Caki2 (cell line): ENCODE data around the gene ACYP1. TPM values are rescaled to one million over a fixed set of nuclear protein-coding genes. Genes with fewer than 3 reads are reported as not detected.
"Not testable (repeated sequence)": the region's sequence is repeated elsewhere in the genome, so short reads cannot be mapped to it uniquely, and the experiment has no call there.

Source experiments
- DNase-seq: peaks from one replicate; pipeline ENCODE4 v3.0.0-alpha.2; 2015; ENCODE audit warnings: low read depth
- in situ Hi-C: cut with HindIII; loops from 2 replicates; pipeline ENCODE4 v1.10.0; 2016; ENCODE audit warnings: low sequenced_read_pairs, low pct_unique_long_range_greater_than_20kb, mixed read lengths
- total RNA-seq: library from RNA; depleted of rRNA; stranded (reverse); fragments of >200 nt; shearing (Covaris generic); gene quantifications from 2 replicates; pipeline ENCODE4 v1.2.3, GENCODE V29; 2014; ENCODE audit warnings: low replicate concordance

The ACYP1 gene
- total RNA-seq, 1 experiment from 2014 or later, result 39.5 TPM

GRCh38 chr14:75070383-75070782, 6.6 kb upstream of the ACYP1 start:
- DNase-seq, result no peak
- in situ Hi-C loops, result no loop called here

DNA sequence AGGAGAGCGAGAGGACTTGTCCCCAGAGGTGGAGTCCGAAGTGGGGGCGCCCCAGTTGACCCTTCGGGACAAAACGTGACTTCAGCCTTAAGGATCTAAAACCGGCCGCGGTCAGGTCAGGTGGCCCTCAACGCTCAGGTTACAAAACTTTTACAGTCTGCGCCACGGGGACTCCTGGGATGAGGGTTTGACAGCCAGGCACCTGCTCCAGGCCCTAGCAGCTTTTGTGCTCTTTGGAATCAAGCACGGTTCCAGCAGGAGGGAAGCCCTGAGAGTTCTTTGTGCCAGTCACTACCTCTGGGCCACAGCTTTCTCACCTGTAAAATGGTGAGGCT, 6.0 kb upstream of the ACYP1 start:
- in situ Hi-C loops, result no loop called here

DNA sequence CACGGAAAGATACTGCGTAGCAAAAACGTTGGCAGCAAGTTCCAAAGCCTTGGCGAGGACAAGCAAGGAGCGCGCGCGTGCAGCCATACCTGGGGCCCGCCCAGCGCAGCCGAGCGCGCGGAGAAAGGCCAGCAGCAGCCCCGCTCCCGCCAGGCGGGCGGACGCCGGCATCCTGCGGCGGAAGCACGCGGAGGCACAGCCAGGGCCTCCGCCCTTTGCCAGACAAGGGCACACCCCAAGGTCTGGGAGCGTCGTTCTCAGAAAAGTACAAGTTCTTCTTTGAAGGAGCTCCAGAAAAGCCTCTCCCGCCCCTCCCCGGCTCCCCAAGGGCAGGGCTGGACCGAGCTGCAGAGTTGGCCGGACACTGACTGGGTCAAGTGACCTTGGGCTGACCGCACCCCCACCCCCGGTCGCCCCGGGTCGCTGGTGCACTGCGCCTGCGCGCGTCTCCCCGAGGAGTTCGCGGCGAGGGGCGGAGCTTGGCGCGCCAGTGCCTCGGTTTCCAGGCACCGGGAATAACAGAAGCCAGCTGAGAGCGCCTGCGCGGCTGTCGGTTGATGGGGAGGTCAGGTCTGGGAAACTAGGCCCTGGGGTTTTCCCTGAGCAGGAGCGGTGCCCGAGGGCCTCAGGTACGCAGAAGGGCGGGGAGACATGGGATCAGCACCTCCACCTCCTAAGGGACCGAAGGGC, 5.4 kb upstream of the ACYP1 start, which contains the start of gene ZC2HC1C:
ZC2HC1C (plus strand) TSS at position 521 of the 690 bp plus-strand sequence. CDS start 933 bp downstream, outside the sequence.
- DNase-seq, result peak; percentile 91
- in situ Hi-C loops, result no loop called here

More for the DNA sequence above, 6.0 kb upstream of the ACYP1 start:
- no peak for DNase-seq

DNA sequence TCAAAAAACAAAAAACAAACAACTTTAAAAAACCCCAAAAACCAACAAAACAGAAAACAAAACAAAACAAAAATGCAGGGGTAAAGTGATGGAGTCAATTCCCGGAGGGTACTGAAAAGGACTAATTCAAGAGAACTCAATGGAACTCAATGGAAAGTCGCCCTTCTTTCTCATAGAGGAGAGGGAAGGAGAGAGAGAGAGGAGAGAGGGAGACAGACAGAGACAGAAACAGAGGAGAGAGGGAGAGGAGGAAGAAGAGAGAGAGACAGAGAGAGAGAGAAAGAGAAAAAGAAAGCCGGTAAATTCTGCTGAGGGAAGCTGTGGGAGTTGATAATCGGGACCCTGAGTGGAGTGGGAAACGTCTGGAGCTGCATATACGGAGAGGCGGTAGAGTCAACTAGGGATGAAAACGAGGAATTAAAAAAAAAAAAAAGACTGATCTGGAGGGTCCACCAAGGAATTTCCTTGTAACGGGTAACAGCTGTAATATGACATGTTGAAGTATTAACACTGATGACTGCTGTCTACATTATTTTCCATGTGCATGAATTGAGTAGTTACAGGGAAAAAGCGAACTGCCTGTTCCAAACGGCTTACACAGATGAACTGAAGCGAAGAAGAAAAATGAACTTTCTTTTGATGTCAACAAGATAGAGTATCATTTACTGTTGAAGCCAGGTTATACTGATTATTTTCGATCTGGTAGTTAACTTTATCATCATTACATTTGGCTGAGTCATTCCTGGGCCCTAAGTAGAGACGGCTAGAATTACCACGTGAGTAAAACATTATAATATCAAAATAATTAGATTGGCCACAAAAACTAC, 4.7 kb upstream of the ACYP1 start:
- no peak for DNase-seq
- in situ Hi-C loops, result no loop called here

DNA sequence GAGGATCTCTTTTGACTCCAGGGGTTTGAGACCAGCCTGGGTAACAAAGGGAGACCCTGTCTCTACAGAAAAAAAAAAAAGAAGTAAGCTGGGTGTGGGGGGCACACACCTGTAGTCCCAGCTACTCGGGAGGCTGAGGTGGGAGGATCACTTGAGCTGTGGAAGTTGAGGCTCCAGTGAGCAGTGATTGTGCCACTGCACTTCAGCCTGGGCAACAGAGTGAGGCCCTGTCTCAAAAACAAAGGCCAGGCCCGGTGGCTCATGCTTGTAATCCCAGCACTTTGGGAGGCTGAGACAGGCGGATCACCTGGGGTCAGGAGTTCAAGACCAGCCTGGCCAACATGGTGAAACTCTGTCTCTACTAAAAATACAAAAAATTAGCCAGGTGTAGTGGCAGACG, 3.9 kb upstream of the ACYP1 start:
- in situ Hi-C loops, result not testable (repeated sequence)

DNA sequence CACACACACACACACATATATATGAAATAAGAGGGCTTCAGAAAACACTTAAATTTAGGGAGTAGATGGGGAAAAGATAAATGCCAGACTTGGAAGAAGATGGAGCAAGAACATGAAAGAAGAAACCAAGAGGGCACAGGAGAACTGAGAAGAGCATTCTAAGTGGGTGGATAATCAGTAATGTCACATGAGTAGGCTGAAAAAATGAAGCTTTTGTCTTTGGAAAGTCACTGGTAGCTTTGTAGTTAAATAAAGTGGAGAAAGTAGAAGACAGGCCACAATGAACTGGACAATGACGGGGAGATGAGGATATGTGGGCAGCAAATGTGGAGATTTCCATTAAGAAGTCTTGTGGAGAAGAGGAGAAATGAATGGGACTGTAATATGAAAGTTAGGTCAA, 3.4 kb upstream of the ACYP1 start:
- in situ Hi-C loops, result no loop called here
- no peak for DNase-seq

More for the DNA sequence above, 3.9 kb upstream of the ACYP1 start:
- not testable (repeated sequence) for DNase-seq

DNA sequence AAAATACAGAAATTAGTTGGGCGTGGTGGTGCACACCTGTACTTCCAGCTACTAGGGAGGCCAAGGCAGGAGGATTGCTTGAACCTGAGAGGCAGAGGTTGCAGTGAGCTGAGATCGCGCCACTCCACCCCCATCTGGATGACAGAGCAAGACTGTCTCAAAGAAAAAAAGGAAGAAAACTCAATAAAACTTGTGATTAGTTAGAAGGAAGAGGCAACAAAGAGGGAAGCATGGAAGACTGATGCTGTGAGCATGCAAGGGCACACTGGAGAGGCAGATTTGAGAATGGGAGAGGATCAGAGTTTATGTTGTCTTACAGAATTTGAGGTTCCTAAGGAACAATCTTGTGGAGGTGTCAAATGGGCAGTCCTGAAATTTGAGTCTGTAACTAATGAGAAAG, 2.9 kb upstream of the ACYP1 start:
- in situ Hi-C loops, result no loop called here
- no peak for DNase-seq

DNA sequence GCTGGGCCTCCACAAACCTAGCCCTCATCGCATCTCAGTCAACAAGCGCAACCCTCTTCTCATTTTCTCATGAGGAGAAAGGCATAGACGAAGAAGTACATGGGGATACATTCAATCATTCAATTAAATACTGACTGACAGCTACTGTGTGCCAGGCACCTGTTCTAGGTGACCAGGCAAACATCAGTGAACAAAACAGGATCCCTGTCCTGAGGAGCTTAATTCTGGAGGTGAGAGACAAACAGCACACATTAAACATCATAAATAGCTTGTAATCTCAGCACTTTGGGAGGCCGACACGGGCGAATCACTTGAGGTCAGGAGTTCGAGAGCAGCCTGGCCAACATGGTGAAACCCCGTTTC, 362 bp upstream of the ACYP1 start:
- in situ Hi-C loops, result no loop called here
- DNase-seq, result no peak

- in situ Hi-C loops, result no loop called here
- no peak for DNase-seq
These were observed 811 bp downstream of the ACYP1 start for GRCh38 chr14:75063013-75063412.

DNA sequence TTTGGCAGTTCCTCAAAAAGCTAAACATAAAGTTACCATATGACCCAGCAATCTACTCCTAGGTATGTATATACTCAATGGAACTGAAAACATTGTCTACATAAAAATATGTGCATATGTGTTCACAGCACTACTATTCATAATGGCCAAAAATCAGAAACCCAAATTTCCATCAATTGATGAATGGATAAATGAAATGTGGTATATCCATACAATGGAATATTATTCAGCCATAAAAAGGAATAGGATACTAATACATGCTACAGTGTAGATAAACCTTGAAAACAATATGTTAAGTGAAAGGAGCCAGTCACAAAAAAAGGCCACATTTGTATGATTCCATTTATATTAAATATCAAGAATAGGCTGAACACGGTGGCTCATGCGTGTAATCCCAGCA, 3.4 kb downstream of the ACYP1 start:
- DNase-seq, result no peak
- in situ Hi-C loops, result no loop called here

GRCh38 chr14:75059642-75060041, 4.2 kb downstream of the ACYP1 start:
- DNase-seq, result no peak
- in situ Hi-C loops, result no loop called here

- in situ Hi-C loops, result no loop called here
- DNase-seq, result no peak
These were observed 9.4 kb downstream of the ACYP1 start for GRCh38 chr14:75054421-75054820.

GRCh38 chr14:75053396-75054291, 10.2 kb downstream of the ACYP1 start:
- in situ Hi-C loops, result no loop called here
- no peak for DNase-seq

DNA sequence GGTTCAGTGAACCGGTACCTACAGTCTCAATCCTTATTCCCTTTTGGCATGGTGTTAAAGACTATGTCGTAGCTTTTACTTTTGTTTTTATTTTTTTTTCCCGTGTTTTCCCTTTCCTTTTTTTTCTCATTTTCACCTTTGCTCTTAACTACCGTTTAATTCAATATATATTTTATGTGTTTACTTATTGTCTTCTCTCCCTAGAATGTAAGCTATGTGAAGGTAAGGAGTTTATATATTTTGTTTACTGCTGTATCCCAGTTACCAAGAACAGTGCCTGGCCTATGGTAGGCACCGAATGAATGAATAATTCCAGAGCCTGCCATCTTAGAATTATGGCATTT, 12.3 kb downstream of the ACYP1 start:
- no peak for DNase-seq
- in situ Hi-C loops, result no loop called here

DNA sequence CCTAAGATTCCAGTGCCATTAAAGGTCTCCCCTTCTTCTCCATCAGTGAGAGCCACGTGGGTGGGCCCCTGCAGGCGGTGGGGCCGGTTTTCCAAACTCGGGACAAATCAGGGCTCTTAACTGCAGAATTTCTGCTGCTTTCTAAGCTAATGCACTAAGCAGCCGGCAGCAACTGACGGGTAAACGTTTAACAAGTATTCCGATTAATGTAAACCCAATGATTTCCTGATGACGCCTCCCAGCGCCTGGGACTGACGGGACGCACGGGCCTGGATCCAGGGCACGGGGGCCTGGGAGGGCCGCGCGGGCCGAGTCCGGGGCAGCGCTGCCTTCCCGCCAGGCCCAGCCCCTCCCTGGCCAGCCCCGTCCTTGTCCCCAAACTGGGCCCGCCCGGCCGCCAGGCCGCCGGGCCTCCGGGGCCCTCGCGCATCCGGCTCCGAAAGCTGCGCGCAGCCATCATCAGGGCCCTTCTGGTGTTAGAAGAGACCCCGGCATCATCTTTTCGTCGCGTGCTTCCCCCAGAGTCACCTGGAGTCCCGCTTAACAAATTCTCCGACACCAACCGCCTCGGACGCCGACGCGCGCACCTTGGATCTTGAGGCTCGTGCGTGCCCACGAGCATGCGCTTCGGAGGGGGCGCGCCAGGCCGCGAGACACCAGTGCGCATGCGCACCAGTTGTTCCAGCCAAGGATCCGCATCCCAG, 12.8 kb downstream of the ACYP1 start, which contains the start of gene MLH3:
MLH3 (minus strand) TSS at position 616 of the 704 bp plus-strand sequence. CDS start 1,812 bp downstream, outside the sequence.
- in situ Hi-C loops, result no loop called here
- DNase-seq, result peak; percentile 80

DNA sequence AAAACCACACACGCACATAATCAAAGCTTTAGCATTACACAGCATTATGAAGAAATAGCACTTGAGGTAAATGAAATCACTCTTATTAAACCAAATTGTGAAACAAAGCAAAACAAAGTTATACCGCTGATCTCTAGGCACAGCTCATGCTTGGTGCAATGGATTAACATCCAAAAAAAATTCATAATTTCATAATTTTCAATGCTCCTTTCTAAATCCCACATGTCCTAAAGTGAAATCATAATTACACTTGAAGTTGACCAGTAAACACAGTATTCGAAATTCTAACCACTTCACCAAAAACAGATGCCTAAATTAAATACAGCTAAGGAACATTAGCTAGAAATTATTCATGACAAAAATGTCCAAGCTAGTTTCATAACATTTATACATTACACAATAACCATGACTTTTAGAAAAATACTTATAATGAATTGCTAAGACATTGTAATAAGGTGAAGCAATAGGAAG, 14.1 kb downstream of the ACYP1 start:
- in situ Hi-C loops, result no loop called here

GRCh38 chr14:75049136-75049535, 14.7 kb downstream of the ACYP1 start:
- in situ Hi-C loops, result no loop called here
- no peak for DNase-seq

More for the DNA sequence above, 14.1 kb downstream of the ACYP1 start:
- no peak for DNase-seq

DNA sequence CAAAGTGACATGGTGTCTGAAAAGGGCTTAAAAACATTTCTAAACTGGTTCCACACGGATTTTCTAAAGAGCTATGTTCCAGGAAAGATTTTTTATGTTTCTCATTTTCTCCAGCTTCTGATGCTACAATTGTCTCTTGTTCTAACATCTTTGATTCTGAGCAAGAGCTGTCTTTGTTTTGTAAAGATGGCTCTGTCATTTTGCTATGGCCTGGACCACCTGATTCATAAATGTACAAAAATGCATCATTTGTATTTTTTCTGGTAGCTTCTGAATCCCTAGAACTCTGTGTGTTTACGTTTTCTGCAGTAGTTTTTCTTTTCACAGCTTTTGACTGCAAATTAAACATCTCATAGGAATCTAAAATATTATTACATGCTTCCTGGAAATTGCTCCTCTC, 15.7 kb downstream of the ACYP1 start:
- no peak for DNase-seq
- in situ Hi-C loops, result no loop called here
